Ishikawa (cell line): ENCODE data around the gene COL27A1.

ENCODE experiments used
- CEBPB ChIP-seq: IDR thresholded peaks from 2 replicates; pipeline ENCODE4 v1.6.1; 2012
- CREB1 ChIP-seq: IDR thresholded peaks from 2 replicates; pipeline ENCODE4 v1.6.1; 2012; ENCODE audit warnings: low read depth
- EGR1 ChIP-seq: IDR thresholded peaks from 2 replicates; pipeline ENCODE4 v1.6.1; 2012
- EP300 ChIP-seq: IDR thresholded peaks from 2 replicates; pipeline ENCODE4 v1.6.1; 2012; ENCODE audit warnings: borderline replicate concordance
- FOXM1 ChIP-seq: IDR thresholded peaks from 2 replicates; pipeline ENCODE4 v1.6.1; 2012; ENCODE audit warnings: low read depth, borderline replicate concordance
- MAX ChIP-seq: IDR thresholded peaks from 2 replicates; pipeline ENCODE4 v1.6.1; 2012
- NFIC ChIP-seq: IDR thresholded peaks from 2 replicates; pipeline ENCODE4 v1.6.1; 2012
- RAD21 ChIP-seq: IDR thresholded peaks from 2 replicates; pipeline ENCODE4 v1.6.1; 2012; ENCODE audit warnings: low read depth
- REST ChIP-seq: IDR thresholded peaks from 2 replicates; pipeline ENCODE4 v1.6.1; 2012; ENCODE audit warnings: low read depth, mild to moderate bottlenecking
- TAF1 ChIP-seq: IDR thresholded peaks from 2 replicates; pipeline ENCODE4 v1.6.1; 2012; ENCODE audit warnings: low read depth, mild to moderate bottlenecking
- TCF12 ChIP-seq: IDR thresholded peaks from 2 replicates; pipeline ENCODE4 v1.6.1; 2012; ENCODE audit warnings: low read depth
- TEAD4 ChIP-seq: IDR thresholded peaks from 2 replicates; pipeline ENCODE4 v1.6.1; 2012
- USF1 ChIP-seq: IDR thresholded peaks from 2 replicates; pipeline ENCODE4 v1.6.1; 2012
- YY1 ChIP-seq: IDR thresholded peaks from 2 replicates; pipeline ENCODE4 v1.6.1; 2012; ENCODE audit warnings: low read depth
- ZBTB7A ChIP-seq: IDR thresholded peaks from 2 replicates; pipeline ENCODE4 v1.6.1; 2012; ENCODE audit warnings: low read depth

The COL27A1 gene

GRCh38 chr9:114303977-114304376, 148.6 kb downstream of the COL27A1 start:
- TF ChIP-seq YY1 (no peak), NFIC (no peak), TAF1 (no peak), TCF12 (no peak), TEAD4 (no peak), USF1 (no peak), CEBPB (no peak), RAD21 (no peak), EP300 (no peak), MAX (no peak), ZBTB7A (no peak), REST (no peak), EGR1 (no peak), CREB1 (no peak), FOXM1 (no peak)

GRCh38 chr9:114304416-114305188, 149.3 kb downstream of the COL27A1 start:
- TF ChIP-seq USF1 (no peak), CREB1 (no peak), MAX (no peak), CEBPB (no peak), TEAD4 (no peak), NFIC (no peak), RAD21 (no peak), FOXM1 (no peak), YY1 (no peak), REST (no peak), EGR1 (no peak), TAF1 (no peak), TCF12 (no peak), EP300 (no peak), ZBTB7A (no peak)

GRCh38 chr9:114307899-114308267, 152.5 kb downstream of the COL27A1 start:
- no peak for TF ChIP-seq TCF12
- TF ChIP-seq FOXM1: no peak

GRCh38 chr9:114308361-114308950, 153.1 kb downstream of the COL27A1 start:
- TF ChIP-seq CREB1 (no peak), CEBPB (no peak), EGR1 (no peak), RAD21 (no peak), MAX (no peak), NFIC (no peak), USF1 (no peak), ZBTB7A (no peak), FOXM1 (no peak), TEAD4 (no peak), TAF1 (no peak), YY1 (no peak)

- TF ChIP-seq FOXM1 (no peak), YY1 (no peak), TCF12 (no peak), USF1 (no peak), EGR1 (no peak), NFIC (no peak)
Measured at GRCh38 chr9:114309096-114309495, 153.8 kb downstream of the COL27A1 start.
